Parietal lobe (tissue), 2 donors: Measurements from ENCODE around the gene CDS2. TPM values are rescaled to one million over a fixed set of nuclear protein-coding genes. Genes with fewer than 3 reads are reported as not detected.

Experiments
- small RNA-seq: library from RNA; depleted of rRNA; stranded (forward); fragments of <200 nt; gene quantifications from one replicate; pipeline ENCODE3, GENCODE V24; 2014; ENCODE audit warnings: low replicate concordance
- total RNA-seq: library from RNA; depleted of rRNA; stranded (reverse); fragments of >200 nt; gene quantifications from one replicate; pipeline ENCODE4 v1.2.3, GENCODE V29; 2014

Gene CDS2
- total RNA-seq: 77.9 TPM

DNA sequence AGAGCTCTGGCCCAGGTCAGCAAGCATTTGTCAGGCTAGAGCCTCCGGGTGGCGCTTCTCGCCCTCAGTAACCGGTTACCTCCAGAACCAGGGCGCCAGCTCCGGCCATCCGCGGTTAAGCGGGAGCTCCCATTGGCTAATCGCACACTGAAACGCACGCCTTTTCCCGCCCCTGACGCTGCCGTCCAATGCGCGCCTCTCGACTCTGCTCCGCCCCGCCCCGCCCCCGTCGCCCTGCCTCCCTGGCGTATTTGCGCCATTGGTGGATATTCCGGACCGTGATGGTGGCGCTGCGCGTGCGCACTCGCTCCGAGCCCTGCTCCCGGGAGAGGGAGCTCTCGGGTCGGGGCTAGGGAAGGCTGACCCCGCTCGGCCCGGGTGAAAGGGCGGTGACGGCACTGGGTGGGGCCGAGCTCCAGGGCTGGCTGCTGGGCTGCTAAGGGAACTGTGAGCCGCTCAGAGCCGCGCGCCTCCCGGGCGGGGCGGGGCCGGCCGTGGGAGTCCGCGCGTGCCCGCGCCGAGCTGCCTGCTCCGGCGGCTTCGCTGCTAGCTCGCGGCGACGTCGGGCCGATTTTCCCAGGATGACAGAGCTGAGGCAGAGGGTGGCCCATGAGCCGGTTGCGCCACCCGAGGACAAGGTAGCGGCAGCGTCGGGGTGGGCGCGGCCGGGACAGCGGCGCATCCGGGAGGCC lies at the start of gene CDS2:
CDS2 (plus strand) TSS at position 497 of the 692 bp plus-strand sequence; CDS start at position 582, 85 bp downstream.

DNA sequence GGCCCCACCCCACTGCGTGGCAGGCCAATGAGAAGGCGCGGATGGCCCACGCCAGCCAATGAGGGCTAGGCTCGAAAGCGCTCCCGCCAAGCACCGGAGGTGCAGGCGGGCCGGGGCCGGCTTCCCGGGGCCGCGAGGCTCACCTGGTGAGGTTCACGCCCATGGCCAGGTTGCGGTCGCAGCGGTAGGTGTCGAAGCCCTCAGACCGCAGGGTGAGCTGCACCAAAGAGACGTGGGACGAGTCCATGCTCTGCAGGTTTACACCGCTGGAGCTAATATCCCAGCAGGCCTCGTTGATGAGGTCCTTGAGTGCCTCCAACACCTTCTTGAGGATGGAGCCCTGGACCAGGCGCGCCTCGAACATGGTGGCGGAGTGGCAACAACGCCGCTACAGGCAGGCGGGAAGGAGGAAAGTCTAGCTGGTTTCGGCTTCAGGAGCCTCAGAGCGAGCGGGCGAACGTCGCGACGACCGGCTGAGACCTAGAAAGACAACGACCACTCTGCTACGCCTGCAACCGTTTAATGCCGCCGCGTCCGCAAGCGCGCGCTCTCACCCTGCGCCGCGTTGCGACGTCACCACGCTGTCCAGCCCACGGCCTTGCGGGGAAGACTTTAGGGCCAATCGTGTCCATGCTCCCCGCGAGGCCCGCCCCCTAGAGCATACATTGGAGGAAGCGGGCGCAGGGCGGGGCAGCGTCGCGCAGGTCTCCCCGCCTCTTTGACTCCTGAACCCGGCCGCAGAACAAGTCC lies 7.2 kb upstream of the CDS2 start, which contains the start of gene PCNA:
PCNA (minus strand) TSS at position 524 of the 750 bp plus-strand sequence; CDS start at position 364, 160 bp downstream.

Small RNA genes within 50 kb of the gene (small RNA-seq; reads per million reads assigned to genes)
- gene RF00019 (not detected), gene RF00568 (not detected), gene RNA5SP474 (not detected)

Other genes starting within 250 kb of the CDS2 start
- 75.4 TPM for gene SLC23A2, start 125.5 kb upstream of the CDS2 start, total RNA-seq
- gene TMEM230, start 13.9 kb upstream of the CDS2 start, total RNA-seq: 59.8 TPM
- gene PCNA, start 7.0 kb upstream of the CDS2 start, total RNA-seq: 45.7 TPM
- gene PROKR2, start 189.9 kb downstream of the CDS2 start, total RNA-seq: 44.8 TPM